OCI-LY1 (cell line): Measurements from ENCODE around the gene SLC39A12.

Source experiments
- CTCF ChIP-seq: fragments of 200-600 bp; sonication (generic), shearing (Covaris generic); IDR thresholded peaks from 2 replicates; pipeline ENCODE4 v1.5.1; 2017; ENCODE audit warnings: mild to moderate bottlenecking, antibody characterized with exemption, low read length, moderate library complexity, mixed read lengths
- EZH2 ChIP-seq: fragments of 200-600 bp; sonication (generic), shearing (Covaris generic); IDR thresholded peaks from 2 replicates; pipeline ENCODE4 v1.8.0; 2017; ENCODE audit warnings: borderline replicate concordance, mixed run types, mild to moderate bottlenecking, antibody characterized with exemption, low read length, moderate library complexity, mixed read lengths

GRCh38 chr10:17993361-17993760 is 41.6 kb downstream of the SLC39A12 start:
- no peak for TF ChIP-seq CTCF
- no peak for TF ChIP-seq EZH2
